Colonic mucosa (tissue), 4 donors: ENCODE measurements around the gene MED12L. TPM values are rescaled to one million over a fixed set of nuclear protein-coding genes. Genes with fewer than 3 reads are reported as not detected.
A peak's percentile ranks its signal among the peaks of the same experiment; 100 is the strongest.

Source experiments
- DNase-seq: peaks from one replicate; pipeline ENCODE4 v3.0.0-alpha.2; 2020
- H3K27ac ChIP-seq: fragments of 200-600 bp; one replicate; pipeline ENCODE4 v1.8.0; 2021
- H3K27me3 ChIP-seq: fragments of 200-600 bp; one replicate; pipeline ENCODE4 v1.8.0; 2021
- H3K36me3 ChIP-seq: fragments of 200-600 bp; one replicate; pipeline ENCODE4 v1.8.0; 2021
- H3K4me1 ChIP-seq: fragments of 200-600 bp; one replicate; pipeline ENCODE4 v1.8.0; 2021; ENCODE audit warnings: mild to moderate bottlenecking
- H3K4me3 ChIP-seq: fragments of 200-600 bp; one replicate; pipeline ENCODE4 v1.8.0; 2021
- H3K9ac ChIP-seq, 2 donors: one replicate each; pipeline ENCODE4 v1.7.0; 2013; ENCODE audit warnings: control low read depth in 2 of 2, low read depth in 2 of 2, low read length in 2 of 2
- H3K9me3 ChIP-seq: fragments of 200-600 bp; one replicate; pipeline ENCODE4 v1.8.0; 2021
- CTCF ChIP-seq: fragments of 200-600 bp; IDR thresholded peaks from one replicate; pipeline ENCODE4 v1.8.0; 2022; ENCODE audit warnings: antibody characterized with exemption, mild to moderate bottlenecking
- intact Hi-C: fragments of 100-400 bp; cut with DNase I; formaldehyde crosslinking; loops from one replicate; pipeline ENCODE4 v1.14.1; 2022
- total RNA-seq, 2 donors: library from RNA; stranded (reverse); fragmentation: NEBNext Ultra II Directional in 1 of 2; extraction: Animal tissue kit (Norgen Biotek cat#: 25700) in 1 of 2; gene quantifications; one replicate each; pipeline ENCODE4 v1.2.1, GENCODE V29; 2021
- donor health status: healthy.
- donor health status: DM: no; HTN: no; CAD: no.
- donor health status: DM: no; HTN: no; CAD: no.

The MED12L gene
- total RNA-seq, 2 donors from 2014 or later, result 0.32 to 1.3 TPM

- no peaks in the 10 kb centered on the region for H3K27me3 ChIP-seq
- no peaks in the 10 kb centered on the region for H3K4me1 ChIP-seq
- TF ChIP-seq CTCF, result no peak
- H3K9ac ChIP-seq, result no peak overlapping the region
- intact Hi-C loops, result no loop called here
- H3K36me3 ChIP-seq, result no peaks in the 10 kb centered on the region
- no peak overlapping the region for H3K4me3 ChIP-seq
- no peak for DNase-seq
- H3K9me3 ChIP-seq, result no peaks in the 10 kb centered on the region
- no peak overlapping the region for H3K27ac ChIP-seq
Measured at GRCh38 chr3:151205482-151205881, 120.0 kb downstream of the MED12L start.

GRCh38 chr3:151206201-151206600 lies 120.7 kb downstream of the MED12L start:
- no peak overlapping the region for H3K4me3 ChIP-seq
- intact Hi-C loops, result no loop called here
- DNase-seq, result no peak
- no peaks in the 10 kb centered on the region for H3K9me3 ChIP-seq
- no peaks in the 10 kb centered on the region for H3K27me3 ChIP-seq
- no peaks in the 10 kb centered on the region for H3K4me1 ChIP-seq
- no peak overlapping the region for H3K9ac ChIP-seq
- no peak for TF ChIP-seq CTCF
- H3K36me3 ChIP-seq, result no peaks in the 10 kb centered on the region
- no peak overlapping the region for H3K27ac ChIP-seq

- H3K9ac ChIP-seq, result no peak overlapping the region
- DNase-seq, result no peak
- TF ChIP-seq CTCF, result no peak
- H3K36me3 ChIP-seq, result no peaks in the 10 kb centered on the region
- H3K4me1 ChIP-seq, result no peaks in the 10 kb centered on the region
- no peaks in the 10 kb centered on the region for H3K9me3 ChIP-seq
- intact Hi-C loops, result no loop called here
- H3K4me3 ChIP-seq, result no peak overlapping the region
- H3K27ac ChIP-seq, result no peak overlapping the region
- no peaks in the 10 kb centered on the region for H3K27me3 ChIP-seq
Measured at GRCh38 chr3:151209654-151210053, 124.2 kb downstream of the MED12L start.

- H3K36me3 ChIP-seq, result no peaks in the 10 kb centered on the region
- intact Hi-C loops, result no loop called here
- no peaks in the 10 kb centered on the region for H3K27me3 ChIP-seq
- H3K9ac ChIP-seq, result no peak overlapping the region
- DNase-seq, result peak; percentile 45
- H3K9me3 ChIP-seq, result no peaks in the 10 kb centered on the region
- H3K4me1 ChIP-seq, result no peaks in the 10 kb centered on the region
- no peak for TF ChIP-seq CTCF
- no peak overlapping the region for H3K27ac ChIP-seq
- peak overlapping the region; percentile 4 for H3K4me3 ChIP-seq
Measured at GRCh38 chr3:151210676-151211381, 125.4 kb downstream of the MED12L start.

GRCh38 chr3:151213151-151213550 lies 127.7 kb downstream of the MED12L start:
- Histone ChIP-seq H3K9ac (no peak overlapping the region), H3K27me3 (no peaks in the 10 kb centered on the region), H3K36me3 (no peaks in the 10 kb centered on the region), H3K4me1 (no peaks in the 10 kb centered on the region), H3K27ac (no peak overlapping the region), H3K4me3 (no peak overlapping the region), H3K9me3 (no peaks in the 10 kb centered on the region)
- no peak for DNase-seq
- intact Hi-C loops, result no loop called here
- TF ChIP-seq CTCF, result no peak
